HFFc6 (cell line): ENCODE results near the gene GSG1L. TPM values are rescaled to one million over a fixed set of nuclear protein-coding genes. Genes with fewer than 3 reads are reported as not detected.
"Not testable (repeated sequence)": the region's sequence is repeated elsewhere in the genome, so short reads cannot be mapped to it uniquely, and the experiment has no call there.

Experiments used
- DNase-seq: peaks from one replicate; pipeline ENCODE4 v3.0.0-alpha.2; 2018
- H3K27ac Mint-ChIP-seq: 2 replicates; pipeline ENCODE4 v1.8.0; 2020; ENCODE audit warnings: mild to moderate bottlenecking, mixed read lengths
- H3K27me3 Mint-ChIP-seq: 2 replicates; pipeline ENCODE4 v1.8.0; 2021; ENCODE audit warnings: mild to moderate bottlenecking, moderate library complexity, mixed read lengths; ENCODE audit not compliant: insufficient read depth
- H3K36me3 Mint-ChIP-seq: 2 replicates; pipeline ENCODE4 v1.8.0; 2021; ENCODE audit warnings: low read depth, mixed read lengths
- H3K4me1 Mint-ChIP-seq: 2 replicates; pipeline ENCODE4 v1.8.0; 2020; ENCODE audit warnings: low read depth, mixed read lengths
- H3K4me3 Mint-ChIP-seq: 2 replicates; pipeline ENCODE4 v1.8.0; 2020; ENCODE audit warnings: mild to moderate bottlenecking, moderate library complexity, mixed read lengths
- H3K9me3 Mint-ChIP-seq: 2 replicates; pipeline ENCODE4 v1.8.0; 2020; ENCODE audit warnings: mild to moderate bottlenecking, mixed read lengths
- total RNA-seq, 6 experiments: library from RNA; stranded (reverse); fragmentation: NEBNext Ultra II Directional; extraction: Animal tissue kit (Norgen Biotek cat#: 25700); gene quantifications; 2 replicates in 1 of 6; 3 replicates in 5 of 6; pipeline ENCODE4 v1.2.3, GENCODE V29; 2021
- TF ChIP-seq, protein P1 (sequence below): fragments of 200-600 bp; sonication (generic); IDR thresholded peaks from 2 replicates; pipeline ENCODE4 v1.5.0; 2021; ENCODE audit warnings: antibody characterized with exemption, mild to moderate bottlenecking

The GSG1L gene
- total RNA-seq, 6 experiments from 2014 or later, result not detected

DNA sequence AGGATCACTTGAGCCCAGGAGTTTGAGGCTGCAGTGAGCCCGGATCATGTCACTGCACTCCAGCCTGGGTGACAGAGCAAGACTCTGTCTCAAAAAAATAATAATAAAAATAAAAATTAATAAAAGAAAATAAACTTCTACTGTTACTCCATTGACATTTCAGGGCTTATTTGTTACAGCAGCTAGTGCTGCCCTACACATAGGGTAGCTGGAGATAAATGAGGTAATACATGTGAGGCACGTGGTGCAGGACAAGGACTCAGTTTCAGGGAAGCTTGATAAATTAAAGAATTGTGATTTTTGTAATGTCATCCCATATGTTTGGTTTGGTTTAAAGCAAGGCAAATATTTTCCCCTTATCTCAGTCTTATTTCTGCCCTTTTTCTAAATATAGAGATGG lies 80.3 kb downstream of the GSG1L start:
- Mint-ChIP-seq H3K27me3 (peaks cover 30% of the 10 kb centered on the region), H3K4me1 (no peaks in the 10 kb centered on the region), H3K27ac (no peak overlapping the region), H3K9me3 (no peaks in the 10 kb centered on the region; the same call in 1 of the 2 replicates), H3K4me3 (no peak overlapping the region), H3K36me3 (no peaks in the 10 kb centered on the region)
- DNase-seq, result no peak
- TF ChIP-seq, protein P1, sequence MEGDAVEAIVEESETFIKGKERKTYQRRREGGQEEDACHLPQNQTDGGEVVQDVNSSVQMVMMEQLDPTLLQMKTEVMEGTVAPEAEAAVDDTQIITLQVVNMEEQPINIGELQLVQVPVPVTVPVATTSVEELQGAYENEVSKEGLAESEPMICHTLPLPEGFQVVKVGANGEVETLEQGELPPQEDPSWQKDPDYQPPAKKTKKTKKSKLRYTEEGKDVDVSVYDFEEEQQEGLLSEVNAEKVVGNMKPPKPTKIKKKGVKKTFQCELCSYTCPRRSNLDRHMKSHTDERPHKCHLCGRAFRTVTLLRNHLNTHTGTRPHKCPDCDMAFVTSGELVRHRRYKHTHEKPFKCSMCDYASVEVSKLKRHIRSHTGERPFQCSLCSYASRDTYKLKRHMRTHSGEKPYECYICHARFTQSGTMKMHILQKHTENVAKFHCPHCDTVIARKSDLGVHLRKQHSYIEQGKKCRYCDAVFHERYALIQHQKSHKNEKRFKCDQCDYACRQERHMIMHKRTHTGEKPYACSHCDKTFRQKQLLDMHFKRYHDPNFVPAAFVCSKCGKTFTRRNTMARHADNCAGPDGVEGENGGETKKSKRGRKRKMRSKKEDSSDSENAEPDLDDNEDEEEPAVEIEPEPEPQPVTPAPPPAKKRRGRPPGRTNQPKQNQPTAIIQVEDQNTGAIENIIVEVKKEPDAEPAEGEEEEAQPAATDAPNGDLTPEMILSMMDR, result no peak

DNA sequence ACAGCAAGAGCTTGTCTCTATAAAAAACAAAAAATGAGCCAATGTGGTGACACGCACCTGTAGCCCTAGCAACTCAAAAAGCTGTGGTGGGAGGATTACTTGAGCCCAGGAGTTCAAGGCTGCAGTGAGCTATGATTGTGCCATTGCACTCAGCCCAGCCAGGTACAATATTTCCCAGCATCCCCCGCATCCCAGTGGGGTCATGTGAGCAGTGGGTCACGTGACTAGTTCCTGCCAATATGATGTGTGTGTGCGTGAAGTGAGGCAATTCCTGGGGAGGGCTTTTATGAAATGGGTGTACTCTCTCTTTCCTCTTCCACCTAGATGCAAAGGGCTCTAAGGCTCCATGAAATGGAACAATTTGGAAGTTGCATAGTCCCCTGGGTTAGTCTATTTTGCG lies 81.3 kb downstream of the GSG1L start:
- no peaks in the 10 kb centered on the region; the same call in 1 of the 2 replicates for H3K9me3 Mint-ChIP-seq
- H3K36me3 Mint-ChIP-seq, result no peaks in the 10 kb centered on the region
- H3K4me1 Mint-ChIP-seq, result no peaks in the 10 kb centered on the region

DNA sequence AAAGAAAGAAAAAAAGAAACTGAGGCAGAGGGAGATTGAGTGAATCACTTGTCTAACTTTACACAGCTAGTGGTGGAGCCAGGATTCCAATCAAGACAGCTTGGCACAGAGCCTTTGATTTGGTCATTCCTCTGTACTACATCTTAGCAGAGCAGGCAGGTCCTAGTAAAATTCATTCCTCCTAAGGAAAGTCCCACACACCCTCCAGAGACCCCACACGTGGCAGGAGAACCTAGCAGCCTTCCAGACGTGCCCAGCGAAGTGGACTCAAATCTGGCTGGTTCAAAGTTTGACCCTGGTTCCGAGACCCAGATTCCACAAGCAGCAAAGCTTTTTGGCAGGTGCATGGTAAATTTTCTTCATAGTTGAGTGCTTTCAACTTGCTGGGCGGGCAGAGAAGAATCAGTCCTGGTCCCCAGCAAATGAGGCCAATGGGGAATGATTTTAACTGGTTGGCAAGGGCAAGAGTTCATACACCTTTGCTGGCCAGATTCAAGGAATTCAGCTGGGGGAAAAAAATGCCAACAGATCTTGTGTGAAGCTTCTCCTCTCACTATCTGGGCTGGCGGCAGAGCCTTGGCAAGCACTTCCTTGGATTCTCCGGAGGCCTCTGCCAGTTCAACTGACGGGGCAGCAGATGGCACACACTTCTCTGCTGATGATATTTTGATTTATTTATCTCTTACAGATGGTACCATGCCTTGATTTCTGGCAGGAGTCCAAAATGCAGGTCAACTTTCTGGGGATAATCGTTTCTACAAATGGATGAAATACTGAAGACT lies 82.4 kb downstream of the GSG1L start:
- Mint-ChIP-seq H3K9me3 (no peaks in the 10 kb centered on the region; the same call in 1 of the 2 replicates), H3K27ac (no peak overlapping the region), H3K27me3 (peaks cover 24% of the 10 kb centered on the region), H3K36me3 (no peaks in the 10 kb centered on the region), H3K4me1 (no peaks in the 10 kb centered on the region), H3K4me3 (no peak overlapping the region)
- TF ChIP-seq, protein P1, result no peak
- no peak for DNase-seq

More for the DNA sequence above, 81.3 kb downstream of the GSG1L start:
- Mint-ChIP-seq H3K4me3 (no peak overlapping the region), H3K27ac (no peak overlapping the region), H3K27me3 (peaks cover 27% of the 10 kb centered on the region)
- TF ChIP-seq, protein P1, result no peak
- no peak for DNase-seq

DNA sequence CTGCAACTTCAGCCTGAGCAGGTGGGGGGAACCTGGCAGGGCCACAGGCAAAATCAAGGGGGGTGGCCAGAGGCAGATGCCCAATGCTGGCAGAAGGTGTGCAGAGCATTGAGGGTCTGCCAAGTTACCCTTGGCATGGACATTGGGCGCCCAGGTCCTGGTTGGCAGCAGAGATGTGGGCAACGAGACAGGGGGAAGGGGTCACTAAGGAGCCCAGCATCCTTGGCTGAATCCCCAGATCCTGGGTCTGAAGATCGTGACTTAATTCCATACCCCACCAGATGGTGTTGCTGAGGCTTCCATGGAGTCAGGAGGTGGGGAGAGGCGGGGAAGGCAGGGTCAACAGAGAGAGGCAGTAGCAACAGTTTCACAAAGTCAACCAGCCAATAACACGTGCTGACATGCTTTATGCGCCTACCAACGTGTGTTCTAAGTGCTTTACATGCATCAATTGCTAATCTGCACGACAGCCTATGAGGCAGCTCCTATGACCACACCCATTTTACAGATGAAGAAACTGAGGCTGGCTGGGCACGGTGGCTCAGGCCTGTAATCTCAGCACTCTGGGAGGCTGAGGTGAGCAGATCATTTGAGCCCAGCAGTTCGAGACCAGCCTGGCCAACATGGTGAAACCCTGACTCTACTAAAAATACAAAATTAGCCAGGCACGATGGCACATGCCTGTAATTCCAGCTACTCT lies 83.3 kb downstream of the GSG1L start:
- Mint-ChIP-seq H3K9me3 (no peaks in the 10 kb centered on the region; the same call in 1 of the 2 replicates), H3K27me3 (peaks cover 22% of the 10 kb centered on the region), H3K4me3 (no peak overlapping the region), H3K4me1 (no peaks in the 10 kb centered on the region), H3K36me3 (no peaks in the 10 kb centered on the region), H3K27ac (no peak overlapping the region)
- no peak for DNase-seq
- TF ChIP-seq, protein P1, result no peak

DNA sequence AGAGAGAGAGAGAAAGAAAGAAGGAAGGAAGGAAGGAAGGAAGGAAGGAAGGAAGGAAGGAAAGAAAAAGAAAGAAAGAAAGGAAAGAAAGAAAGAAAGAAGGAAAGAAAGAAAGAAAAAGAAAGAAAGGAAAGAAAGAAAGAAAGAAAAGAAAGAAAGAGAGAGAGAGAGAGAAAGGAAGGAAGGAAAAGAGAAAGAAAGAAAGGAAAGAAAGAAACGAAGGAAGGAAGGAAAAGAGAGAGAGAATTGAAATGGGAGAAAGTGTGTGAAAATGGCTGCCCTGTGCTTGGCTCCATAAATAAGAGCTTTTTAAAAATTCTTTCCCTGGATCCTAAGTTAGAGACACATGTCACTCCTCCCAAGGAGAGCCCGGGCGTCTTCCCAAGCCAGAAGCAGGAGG lies 83.8 kb downstream of the GSG1L start:
- not testable (repeated sequence) for H3K4me3 Mint-ChIP-seq, H3K36me3 Mint-ChIP-seq, DNase-seq, H3K9me3 Mint-ChIP-seq, H3K27ac Mint-ChIP-seq, H3K4me1 Mint-ChIP-seq
- peaks cover 18% of the 10 kb centered on the region for H3K27me3 Mint-ChIP-seq

DNA sequence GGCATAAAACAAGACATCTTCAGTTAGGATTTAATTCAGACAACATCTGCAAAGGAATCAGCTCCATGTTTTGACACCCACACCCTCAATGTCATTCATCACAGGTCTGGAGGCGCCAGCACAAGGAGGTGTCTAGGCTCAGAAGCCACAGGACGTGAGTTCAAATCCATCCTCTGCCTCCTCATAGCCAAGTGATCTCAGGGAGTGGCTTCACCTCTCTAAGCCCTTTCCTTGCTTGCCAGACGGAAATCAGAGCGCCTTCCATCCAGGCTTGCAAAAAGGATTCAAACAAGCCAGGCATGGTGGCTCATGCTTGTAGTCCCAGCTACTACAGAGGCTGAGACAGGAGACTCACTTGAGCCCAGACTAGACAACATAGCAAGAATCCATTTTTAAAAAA lies 84.6 kb downstream of the GSG1L start:
- H3K27ac Mint-ChIP-seq, result no peak overlapping the region
- H3K4me1 Mint-ChIP-seq, result no peaks in the 10 kb centered on the region
- DNase-seq, result no peak
- no peaks in the 10 kb centered on the region for H3K36me3 Mint-ChIP-seq
- TF ChIP-seq, protein P1, result no peak
- H3K4me3 Mint-ChIP-seq, result no peak overlapping the region
- H3K9me3 Mint-ChIP-seq, result no peaks in the 10 kb centered on the region; the same call in 1 of the 2 replicates
- peaks cover 18% of the 10 kb centered on the region for H3K27me3 Mint-ChIP-seq
